ENCODE data around the gene PILRA.
"Not testable (repeated sequence)": the region's sequence is repeated elsewhere in the genome, so short reads cannot be mapped to it uniquely, and the experiment has no call there.

DNA sequence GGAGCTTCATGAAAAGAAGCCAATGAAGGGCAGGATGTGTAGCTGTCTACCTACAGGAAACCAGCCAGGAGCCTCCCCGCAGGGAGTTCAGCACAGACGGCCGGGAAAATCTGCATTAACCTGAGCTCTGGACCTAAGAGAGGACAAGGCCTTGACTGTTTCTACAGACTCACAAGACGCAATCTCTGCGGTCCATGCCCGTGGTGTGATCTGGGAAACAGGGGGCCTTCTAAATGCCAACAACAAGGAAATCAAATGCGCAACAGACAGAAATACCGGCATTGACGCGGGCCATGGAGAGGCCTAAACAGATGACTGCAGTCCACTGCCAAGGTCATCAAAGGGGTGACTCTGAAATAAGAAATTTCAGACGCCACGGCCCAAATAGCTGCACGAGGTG, 49.1 kb upstream of the PILRA start:
- TF ChIP-seq, protein P1, sequence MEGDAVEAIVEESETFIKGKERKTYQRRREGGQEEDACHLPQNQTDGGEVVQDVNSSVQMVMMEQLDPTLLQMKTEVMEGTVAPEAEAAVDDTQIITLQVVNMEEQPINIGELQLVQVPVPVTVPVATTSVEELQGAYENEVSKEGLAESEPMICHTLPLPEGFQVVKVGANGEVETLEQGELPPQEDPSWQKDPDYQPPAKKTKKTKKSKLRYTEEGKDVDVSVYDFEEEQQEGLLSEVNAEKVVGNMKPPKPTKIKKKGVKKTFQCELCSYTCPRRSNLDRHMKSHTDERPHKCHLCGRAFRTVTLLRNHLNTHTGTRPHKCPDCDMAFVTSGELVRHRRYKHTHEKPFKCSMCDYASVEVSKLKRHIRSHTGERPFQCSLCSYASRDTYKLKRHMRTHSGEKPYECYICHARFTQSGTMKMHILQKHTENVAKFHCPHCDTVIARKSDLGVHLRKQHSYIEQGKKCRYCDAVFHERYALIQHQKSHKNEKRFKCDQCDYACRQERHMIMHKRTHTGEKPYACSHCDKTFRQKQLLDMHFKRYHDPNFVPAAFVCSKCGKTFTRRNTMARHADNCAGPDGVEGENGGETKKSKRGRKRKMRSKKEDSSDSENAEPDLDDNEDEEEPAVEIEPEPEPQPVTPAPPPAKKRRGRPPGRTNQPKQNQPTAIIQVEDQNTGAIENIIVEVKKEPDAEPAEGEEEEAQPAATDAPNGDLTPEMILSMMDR (IDR thresholded peaks at IDR 0.05), result not testable (repeated sequence)
- not testable (repeated sequence) for TF ChIP-seq ZFX (IDR thresholded peaks at IDR 0.05; ENCODE audit: borderline replicate concordance)

Measured in 22Rv1 (cell line).